Neural cell (in vitro differentiated cells): ENCODE results near the gene SORCS1. TPM values are rescaled to one million over a fixed set of nuclear protein-coding genes. Genes with fewer than 3 reads are reported as not detected.

ENCODE experiments used
- H2AFZ ChIP-seq: fragments of 200-600, 300-800 bp; sonication (generic), shearing (Covaris generic); 2 replicates; pipeline ENCODE4 v1.6.0; 2014; ENCODE audit warnings: low read depth, mild to moderate bottlenecking, antibody characterized with exemption, low read length, moderate library complexity
- H3F3A ChIP-seq: fragments of 200-600 bp; shearing (Covaris generic); 2 replicates; pipeline ENCODE4 v1.6.1; 2016; ENCODE audit warnings: mild to moderate bottlenecking, moderate library complexity, mixed read lengths, antibody characterized with exemption, low read length; ENCODE audit not compliant: insufficient read depth, poor library complexity, severe bottlenecking
- H3K27ac ChIP-seq: fragments of 200-600, 300-800 bp; sonication (generic), shearing (Covaris generic); 2 replicates; pipeline ENCODE4 v1.5.1; 2014; ENCODE audit warnings: mild to moderate bottlenecking, low read length, moderate library complexity
- H3K27me3 ChIP-seq: fragments of 300-800, 200-600 bp; sonication (generic), shearing (Covaris generic); 2 replicates; pipeline ENCODE4 v1.6.0; 2014; ENCODE audit warnings: mild to moderate bottlenecking, low read depth, low read length, moderate library complexity; ENCODE audit not compliant: insufficient read depth
- H3K36me3 ChIP-seq: fragments of 300-800, 200-600 bp; sonication (generic), shearing (Covaris generic); 2 replicates; pipeline ENCODE4 v1.5.1; 2014; ENCODE audit warnings: mild to moderate bottlenecking, antibody characterized with exemption, low read length, moderate library complexity; ENCODE audit not compliant: insufficient read depth
- H3K4me2 ChIP-seq: fragments of 300-800, 200-600 bp; sonication (generic), shearing (Covaris generic); 2 replicates; pipeline ENCODE4 v1.6.0; 2014; ENCODE audit warnings: mild to moderate bottlenecking, low read length
- H3K4me3 ChIP-seq: fragments of 300-800, 200-600 bp; sonication (generic), shearing (Covaris generic); 2 replicates; pipeline ENCODE4 v1.5.1; 2014; ENCODE audit warnings: mild to moderate bottlenecking, low read length, moderate library complexity
- H3K79me2 ChIP-seq: fragments of 200-600 bp; shearing (Covaris generic); replicated peaks from 2 replicates; pipeline ENCODE4 v1.6.0; 2014; ENCODE audit warnings: mild to moderate bottlenecking, low read length, moderate library complexity; ENCODE audit not compliant: insufficient read depth
- H3K9ac ChIP-seq: fragments of 300-800, 200-600 bp; sonication (generic), shearing (Covaris generic); 2 replicates; pipeline ENCODE4 v1.6.1; 2016; ENCODE audit warnings: mild to moderate bottlenecking, low read length, mixed read lengths
- H3K9me2 ChIP-seq: fragments of 200-600 bp; shearing (Covaris generic); 2 replicates; pipeline ENCODE4 v1.6.1; 2016; ENCODE audit warnings: mild to moderate bottlenecking, low read length, mixed read lengths; ENCODE audit not compliant: insufficient read depth
- H3K9me3 ChIP-seq: fragments of 200-600, 300-800 bp; sonication (generic), shearing (Covaris generic); 2 replicates; pipeline ENCODE4 v1.6.1; 2016; ENCODE audit warnings: mild to moderate bottlenecking, mixed run types, low read length, moderate library complexity, mixed read lengths
- H4K20me1 ChIP-seq: fragments of 200-600 bp; shearing (Covaris generic); 2 replicates; pipeline ENCODE4 v1.6.1; 2016; ENCODE audit warnings: mild to moderate bottlenecking, mixed run types; ENCODE audit not compliant: insufficient read depth
- CTCF ChIP-seq: fragments of 450-650 bp; IDR thresholded peaks from 2 replicates; pipeline ENCODE4 v1.5.1; 2014; ENCODE audit warnings: antibody characterized with exemption, mild to moderate bottlenecking, moderate library complexity; ENCODE audit not compliant: poor library complexity, severe bottlenecking
- EP300 ChIP-seq: fragments of 450-650 bp; conservative IDR thresholded peaks from 2 replicates; pipeline ENCODE4 v1.6.1; 2014; ENCODE audit warnings: antibody characterized with exemption, mild to moderate bottlenecking, moderate library complexity; ENCODE audit not compliant: poor library complexity, severe bottlenecking
- EZH2 ChIP-seq: fragments of 200-600, 300-800 bp; shearing (Covaris generic), sonication (generic); IDR thresholded peaks from 2 replicates; pipeline ENCODE4 v1.6.1; 2014; ENCODE audit warnings: antibody characterized with exemption, low read length, borderline replicate concordance, mild to moderate bottlenecking; ENCODE audit not compliant: insufficient read depth, poor library complexity, severe bottlenecking
- MXI1 ChIP-seq: fragments of 450-650 bp; conservative IDR thresholded peaks from 2 replicates; pipeline ENCODE4 v1.6.1; 2014; ENCODE audit warnings: antibody characterized with exemption, mild to moderate bottlenecking; ENCODE audit not compliant: poor library complexity, severe bottlenecking
- POLR2AphosphoS5 ChIP-seq: IDR thresholded peaks from 2 replicates; pipeline ENCODE4 v1.6.1; 2012
- RAD21 ChIP-seq: fragments of 450-650 bp; conservative IDR thresholded peaks from 2 replicates; pipeline ENCODE4 v1.6.1; 2014; ENCODE audit warnings: antibody characterized with exemption, mild to moderate bottlenecking, moderate library complexity
- SMC3 ChIP-seq: fragments of 450-650 bp; conservative IDR thresholded peaks from 2 replicates; pipeline ENCODE4 v1.6.1; 2014; ENCODE audit warnings: antibody characterized with exemption, mild to moderate bottlenecking, moderate library complexity; ENCODE audit not compliant: poor library complexity
- TAF1 ChIP-seq: IDR thresholded peaks from 2 replicates; pipeline ENCODE4 v1.6.1; 2012; ENCODE audit warnings: low read depth
- polyA plus RNA-seq: library from polyadenylated mRNA; depleted of rRNA; stranded (reverse); fragments of >200 nt; gene quantifications from 2 replicates; pipeline ENCODE4 v1.2.3, GENCODE V29; 2014
- TF ChIP-seq, protein P1 (sequence below): IDR thresholded peaks from 2 replicates; pipeline ENCODE4 v1.6.1; 2012; ENCODE audit warnings: borderline replicate concordance

Gene SORCS1
- polyA plus RNA-seq, 1 donor from 2014 or later, result 27.0 TPM

DNA sequence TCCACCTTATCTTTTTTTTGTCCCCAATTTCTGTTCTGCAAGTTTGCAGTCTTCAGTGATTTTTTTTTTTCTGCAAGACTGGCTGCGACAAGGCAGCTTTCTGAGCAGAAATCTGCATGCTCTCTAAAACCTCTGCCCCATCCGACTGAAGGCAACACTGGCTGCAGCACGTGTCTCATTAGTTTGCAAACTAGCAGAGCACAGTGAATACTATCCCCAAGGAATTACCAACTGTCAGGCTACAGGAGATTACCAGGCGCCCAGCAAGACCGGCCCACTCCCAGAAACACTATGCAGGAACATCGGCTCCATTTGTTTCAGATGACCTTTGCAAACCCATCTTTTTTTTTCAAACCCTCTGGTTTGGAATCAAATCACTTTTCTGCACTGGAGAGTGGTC is 538.8 kb downstream of the SORCS1 start:
- H3K4me2 ChIP-seq, result no peak overlapping the region

GRCh38 chr10:106619346-106619745 is 545.2 kb downstream of the SORCS1 start:
- no peaks in the 10 kb centered on the region for H3K27me3 ChIP-seq
- TF ChIP-seq CTCF (no peak), MXI1 (no peak), TAF1 (no peak), RAD21 (no peak), POLR2AphosphoS5 (no peak), EP300 (no peak), EZH2 (no peak), SMC3 (no peak)
- TF ChIP-seq, protein P1, sequence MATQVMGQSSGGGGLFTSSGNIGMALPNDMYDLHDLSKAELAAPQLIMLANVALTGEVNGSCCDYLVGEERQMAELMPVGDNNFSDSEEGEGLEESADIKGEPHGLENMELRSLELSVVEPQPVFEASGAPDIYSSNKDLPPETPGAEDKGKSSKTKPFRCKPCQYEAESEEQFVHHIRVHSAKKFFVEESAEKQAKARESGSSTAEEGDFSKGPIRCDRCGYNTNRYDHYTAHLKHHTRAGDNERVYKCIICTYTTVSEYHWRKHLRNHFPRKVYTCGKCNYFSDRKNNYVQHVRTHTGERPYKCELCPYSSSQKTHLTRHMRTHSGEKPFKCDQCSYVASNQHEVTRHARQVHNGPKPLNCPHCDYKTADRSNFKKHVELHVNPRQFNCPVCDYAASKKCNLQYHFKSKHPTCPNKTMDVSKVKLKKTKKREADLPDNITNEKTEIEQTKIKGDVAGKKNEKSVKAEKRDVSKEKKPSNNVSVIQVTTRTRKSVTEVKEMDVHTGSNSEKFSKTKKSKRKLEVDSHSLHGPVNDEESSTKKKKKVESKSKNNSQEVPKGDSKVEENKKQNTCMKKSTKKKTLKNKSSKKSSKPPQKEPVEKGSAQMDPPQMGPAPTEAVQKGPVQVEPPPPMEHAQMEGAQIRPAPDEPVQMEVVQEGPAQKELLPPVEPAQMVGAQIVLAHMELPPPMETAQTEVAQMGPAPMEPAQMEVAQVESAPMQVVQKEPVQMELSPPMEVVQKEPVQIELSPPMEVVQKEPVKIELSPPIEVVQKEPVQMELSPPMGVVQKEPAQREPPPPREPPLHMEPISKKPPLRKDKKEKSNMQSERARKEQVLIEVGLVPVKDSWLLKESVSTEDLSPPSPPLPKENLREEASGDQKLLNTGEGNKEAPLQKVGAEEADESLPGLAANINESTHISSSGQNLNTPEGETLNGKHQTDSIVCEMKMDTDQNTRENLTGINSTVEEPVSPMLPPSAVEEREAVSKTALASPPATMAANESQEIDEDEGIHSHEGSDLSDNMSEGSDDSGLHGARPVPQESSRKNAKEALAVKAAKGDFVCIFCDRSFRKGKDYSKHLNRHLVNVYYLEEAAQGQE, result no peak
- H3K9ac ChIP-seq, result no peak overlapping the region
- no peak overlapping the region for H2AFZ ChIP-seq
- no peaks in the 10 kb centered on the region for H3K36me3 ChIP-seq
- H3K9me3 ChIP-seq, result no peaks in the 10 kb centered on the region
- H3K27ac ChIP-seq, result no peak overlapping the region
- no peaks in the 10 kb centered on the region for H3K9me2 ChIP-seq
- no peak overlapping the region for H3K4me2 ChIP-seq
- H3K4me3 ChIP-seq, result no peak overlapping the region
- H4K20me1 ChIP-seq, result no peaks in the 10 kb centered on the region
- H3K79me2 ChIP-seq, result no peaks in the 10 kb centered on the region
- no peaks in the 10 kb centered on the region for H3F3A ChIP-seq

More for the DNA sequence above, 538.8 kb downstream of the SORCS1 start:
- Histone ChIP-seq H3K9me3 (no peaks in the 10 kb centered on the region), H2AFZ (no peak overlapping the region), H3K9ac (no peak overlapping the region), H3F3A (no peaks in the 10 kb centered on the region), H3K79me2 (no peaks in the 10 kb centered on the region), H3K27ac (no peak overlapping the region), H3K4me3 (no peak overlapping the region), H4K20me1 (no peaks in the 10 kb centered on the region), H3K27me3 (no peaks in the 10 kb centered on the region), H3K36me3 (no peaks in the 10 kb centered on the region), H3K9me2 (no peaks in the 10 kb centered on the region)
- TF ChIP-seq EP300, result no peak
- TF ChIP-seq MXI1, result no peak
- no peak for TF ChIP-seq RAD21
- no peak for TF ChIP-seq SMC3
- TF ChIP-seq CTCF, result no peak
- TF ChIP-seq, protein P1, result no peak
- TF ChIP-seq TAF1, result no peak
- TF ChIP-seq POLR2AphosphoS5, result no peak
- no peak for TF ChIP-seq EZH2
